A204.1 (cell line): ENCODE measurements around the gene RNF212.

Experiments used
- FAIRE-seq: peaks from 2 replicates; lab custom pipeline; 2012; peaks lifted over from hg19 to GRCh38; lab: Jason Lieb, UNC

Gene RNF212

DNA sequence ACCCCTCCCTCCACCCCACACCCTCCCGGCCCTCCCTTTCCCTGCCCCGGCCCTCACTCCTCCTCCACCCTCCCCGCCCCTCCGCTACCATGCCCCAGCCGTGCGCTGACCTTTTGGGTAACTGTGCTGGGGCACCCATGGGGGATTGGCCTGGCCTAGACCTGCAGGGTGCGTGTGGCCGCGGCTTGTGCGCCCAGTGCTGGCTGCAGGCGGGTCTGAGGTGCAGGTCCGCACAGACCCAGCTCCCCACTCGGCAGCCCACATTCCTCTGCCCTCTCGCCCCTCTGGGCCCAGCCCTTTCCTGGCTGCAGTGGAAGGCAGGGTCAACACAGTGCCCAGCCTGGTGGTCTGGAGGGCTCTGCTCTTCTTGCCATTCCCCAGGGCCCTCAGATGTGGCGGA is 77.3 kb downstream of the RNF212 start:
- FAIRE-seq = no peak

DNA sequence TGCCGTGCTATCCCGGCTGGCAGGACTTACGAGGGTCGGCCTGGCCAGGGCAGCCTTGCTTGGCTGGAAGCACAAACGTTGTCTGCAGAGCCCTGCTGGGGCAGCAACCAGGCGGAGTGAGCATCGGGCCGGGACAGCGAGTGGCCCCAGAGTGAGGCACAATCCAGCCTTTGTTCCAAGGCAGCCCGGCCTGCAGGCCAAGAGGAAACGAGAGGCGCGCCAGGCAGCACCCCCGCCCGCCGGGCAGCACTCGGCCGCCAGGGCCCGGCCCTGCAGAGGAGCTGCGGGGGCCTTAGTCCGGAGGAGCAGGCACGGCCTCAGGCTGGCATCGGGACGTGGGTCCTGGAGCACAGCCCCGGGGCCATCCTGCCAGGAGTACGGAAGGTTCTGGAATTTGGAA is 77.9 kb downstream of the RNF212 start:
- no peak for FAIRE-seq

DNA sequence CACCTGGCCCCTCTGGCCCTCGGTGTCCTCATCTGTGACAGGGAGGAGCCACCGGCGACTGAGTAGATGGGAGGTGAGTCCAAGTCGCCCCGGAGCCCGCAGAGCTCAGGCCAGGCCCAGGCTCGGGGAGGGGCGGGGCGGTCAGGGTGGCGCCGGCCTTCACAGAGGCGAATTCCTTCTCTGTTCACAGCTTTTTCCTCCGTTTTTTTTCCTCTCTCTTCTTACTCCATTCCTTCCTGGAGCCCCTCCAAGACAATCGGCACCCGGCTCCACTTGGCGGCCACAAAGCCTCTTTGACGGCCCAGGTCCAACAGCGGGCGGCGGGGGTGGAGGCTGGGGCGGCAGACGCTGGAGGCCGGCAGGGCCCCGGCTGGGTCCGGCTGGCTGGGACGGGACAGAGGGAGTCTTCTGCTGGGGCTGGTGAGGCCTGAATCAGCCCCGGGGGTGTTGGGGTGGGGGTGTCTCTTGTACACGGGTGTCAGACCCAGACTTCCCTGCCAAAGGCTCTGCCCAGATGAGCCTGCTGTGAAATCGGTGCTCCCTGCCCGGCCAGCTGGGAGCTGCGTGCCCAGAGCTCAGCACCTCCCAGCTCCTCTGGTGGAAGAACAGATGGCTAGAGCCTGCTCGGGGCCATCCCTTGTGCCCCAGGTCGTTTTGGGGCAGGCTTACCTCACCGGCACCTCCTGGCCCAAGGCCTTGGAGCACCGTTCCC is 79.4 kb downstream of the RNF212 start:
- FAIRE-seq = no peak

DNA sequence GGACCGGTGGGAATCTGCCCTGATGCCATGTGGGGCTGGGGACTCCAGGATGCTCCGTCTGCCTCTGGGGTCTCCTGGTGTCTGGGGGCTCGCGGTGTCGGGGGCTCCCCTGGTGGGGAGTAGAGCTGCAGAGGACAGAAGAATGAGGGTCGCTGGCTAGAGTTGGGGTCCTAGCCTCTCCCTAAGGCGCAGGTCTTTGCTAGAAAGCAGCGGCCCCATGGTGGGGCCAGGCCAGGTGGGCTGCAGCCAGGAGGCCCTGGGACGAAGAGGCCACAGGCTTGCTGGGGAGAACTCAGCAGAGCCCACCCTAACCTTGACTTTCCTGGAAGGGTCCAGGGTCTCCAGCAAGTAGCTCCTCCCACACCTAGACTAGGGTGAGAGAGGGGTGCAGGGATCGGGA is 80.5 kb downstream of the RNF212 start:
- no peak for FAIRE-seq

- FAIRE-seq = no peak
These were observed 81.2 kb downstream of the RNF212 start for GRCh38 chr4:1031956-1032795.

DNA sequence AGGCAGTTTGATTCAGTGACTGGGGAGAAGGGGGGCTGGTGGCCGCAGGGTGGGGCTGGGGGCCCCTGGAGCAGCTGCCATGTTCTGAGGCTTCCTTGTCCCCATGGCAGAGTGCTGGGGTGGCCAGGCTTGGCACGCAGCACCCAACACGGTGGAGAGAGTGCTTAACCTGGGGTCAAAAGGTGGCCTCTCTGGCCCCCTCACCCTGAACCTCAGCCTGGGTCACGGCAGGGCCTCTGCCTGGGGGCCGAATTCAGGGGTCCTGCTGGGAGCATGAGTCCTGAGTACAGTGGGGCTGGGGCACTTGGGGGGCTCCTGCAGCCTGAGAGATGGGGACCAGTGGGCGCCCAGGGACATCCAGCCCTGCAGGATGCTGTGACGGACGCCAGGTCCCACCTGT is 82.0 kb downstream of the RNF212 start:
- FAIRE-seq = no peak

GRCh38 chr4:1030559-1030958 is 82.8 kb downstream of the RNF212 start:
- no peak for FAIRE-seq

GRCh38 chr4:1030031-1030430 is 83.3 kb downstream of the RNF212 start:
- no peak for FAIRE-seq

DNA sequence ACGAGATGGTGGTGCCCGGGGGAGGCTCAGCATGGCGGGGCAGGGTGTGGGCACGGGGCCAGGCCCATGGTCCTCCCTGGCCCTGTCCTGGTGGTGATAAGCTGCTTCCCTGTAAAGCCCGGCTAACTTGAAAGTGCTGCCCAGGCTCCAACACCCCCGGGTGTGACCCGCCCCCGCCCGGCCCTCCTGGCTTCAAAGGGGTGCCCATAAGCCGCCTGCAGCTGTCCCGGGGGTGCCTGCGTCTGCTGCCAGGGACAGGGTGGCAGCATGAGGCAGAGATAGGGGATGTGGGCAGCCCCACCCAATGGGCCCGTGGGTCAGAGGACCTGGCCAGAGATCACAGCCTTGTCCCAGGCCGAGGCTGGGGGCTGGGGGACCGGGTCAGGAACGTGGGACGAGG is 83.8 kb downstream of the RNF212 start:
- no peak for FAIRE-seq

GRCh38 chr4:1028574-1029220 is 84.7 kb downstream of the RNF212 start:
- FAIRE-seq = no peak

DNA sequence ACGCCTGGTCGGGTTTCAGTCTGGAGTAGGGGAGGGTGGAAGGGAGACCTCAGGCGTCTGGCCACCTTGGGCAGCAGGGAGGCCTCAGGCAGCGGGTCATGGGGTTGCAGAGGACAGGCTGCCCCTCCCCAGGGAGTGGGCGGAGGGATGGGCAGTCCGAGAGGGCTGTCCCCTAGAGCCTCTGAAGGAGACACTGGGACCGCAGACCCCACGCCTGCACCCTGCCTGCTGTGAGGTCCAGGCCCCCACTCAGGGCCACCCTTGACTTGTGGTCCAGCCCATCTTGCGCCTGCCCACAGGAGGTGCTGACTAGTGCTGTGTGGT is 85.5 kb downstream of the RNF212 start:
- FAIRE-seq = no peak

DNA sequence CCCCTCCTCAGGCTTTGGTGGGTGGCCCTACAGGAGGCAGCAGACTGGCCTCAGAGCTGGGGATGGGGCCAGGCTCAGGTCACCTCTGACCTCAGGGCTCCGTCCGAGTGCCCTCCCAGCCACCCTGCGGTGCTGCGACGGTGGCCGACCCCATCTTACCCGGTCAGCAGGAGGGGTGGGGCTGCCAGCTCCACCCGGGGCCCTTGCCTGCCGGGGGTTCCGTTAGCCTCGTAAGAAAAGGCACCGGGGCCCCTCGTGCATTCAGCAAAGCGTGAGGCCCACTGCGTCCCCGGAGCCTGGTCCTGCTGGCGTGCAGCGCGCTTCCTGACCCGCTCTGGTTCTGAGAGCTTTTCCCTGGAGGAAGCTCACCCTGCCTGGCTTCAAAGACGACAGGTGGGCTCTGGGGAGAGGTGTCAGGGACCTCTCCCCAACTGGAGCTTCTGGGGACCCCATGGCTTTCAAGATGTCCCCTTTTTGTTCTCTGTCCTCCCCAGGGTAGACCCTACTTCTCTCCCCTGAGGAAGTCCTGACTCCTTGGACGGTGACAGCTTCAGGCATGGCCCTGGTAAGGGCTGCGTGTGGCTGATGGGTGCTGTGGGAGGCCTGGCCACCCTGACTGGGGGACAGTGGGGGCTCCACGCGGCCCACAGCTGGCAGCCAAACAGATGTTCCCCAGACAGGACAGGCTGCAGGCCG is 86.0 kb downstream of the RNF212 start:
- FAIRE-seq = no peak

GRCh38 chr4:1026115-1026514 is 87.2 kb downstream of the RNF212 start:
- FAIRE-seq = no peak

DNA sequence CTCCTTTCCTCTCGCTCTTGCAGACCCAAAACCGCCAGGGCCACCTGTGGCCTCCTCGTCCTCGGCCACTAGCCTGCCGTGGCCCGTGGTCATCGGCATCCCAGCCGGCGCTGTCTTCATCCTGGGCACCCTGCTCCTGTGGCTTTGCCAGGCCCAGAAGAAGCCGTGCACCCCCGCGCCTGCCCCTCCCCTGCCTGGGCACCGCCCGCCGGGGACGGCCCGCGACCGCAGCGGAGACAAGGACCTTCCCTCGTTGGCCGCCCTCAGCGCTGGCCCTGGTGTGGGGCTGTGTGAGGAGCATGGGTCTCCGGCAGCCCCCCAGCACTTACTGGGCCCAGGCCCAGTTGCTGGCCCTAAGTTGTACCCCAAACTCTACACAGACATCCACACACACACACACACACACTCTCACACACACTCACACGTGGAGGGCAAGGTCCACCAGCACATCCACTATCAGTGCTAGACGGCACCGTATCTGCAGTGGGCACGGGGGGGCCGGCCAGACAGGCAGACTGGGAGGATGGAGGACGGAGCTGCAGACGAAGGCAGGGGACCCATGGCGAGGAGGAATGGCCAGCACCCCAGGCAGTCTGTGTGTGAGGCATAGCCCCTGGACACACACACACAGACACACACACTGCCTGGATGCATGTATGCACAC is 88.3 kb downstream of the RNF212 start:
- no peak for FAIRE-seq

- no peak for FAIRE-seq
These were observed 89.2 kb downstream of the RNF212 start for GRCh38 chr4:1023895-1024740.

DNA sequence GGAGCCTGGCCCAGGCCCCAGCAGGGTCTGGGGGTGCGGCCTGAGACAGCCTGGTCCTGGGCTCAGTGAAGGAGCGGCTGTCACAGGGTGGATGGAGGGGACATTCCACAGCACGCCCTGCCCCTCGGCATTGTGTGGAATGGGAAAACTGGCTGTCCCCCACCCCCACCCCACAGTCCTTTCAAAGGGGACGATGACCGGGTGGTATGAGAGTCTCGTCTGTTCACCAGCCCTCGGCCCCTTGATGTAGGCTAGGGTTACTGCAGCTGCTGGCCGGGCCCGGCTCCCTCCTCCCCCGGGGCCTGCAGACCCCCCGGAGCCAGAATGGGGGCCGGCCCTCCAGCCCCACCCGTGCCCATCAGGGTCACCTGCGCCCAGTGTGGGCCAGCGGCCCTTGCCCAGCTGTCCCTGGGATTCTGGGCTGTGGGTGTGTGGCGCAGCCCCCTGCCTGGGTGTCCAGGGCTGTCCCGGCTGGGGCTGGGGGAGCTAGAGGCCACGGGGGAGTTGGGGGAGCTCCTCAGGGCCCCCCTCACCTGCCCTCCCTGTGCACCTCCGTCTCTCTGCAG is 90.2 kb downstream of the RNF212 start:
- FAIRE-seq = no peak

- no peak for FAIRE-seq
These were observed 90.7 kb downstream of the RNF212 start for GRCh38 chr4:1022739-1023066.

DNA sequence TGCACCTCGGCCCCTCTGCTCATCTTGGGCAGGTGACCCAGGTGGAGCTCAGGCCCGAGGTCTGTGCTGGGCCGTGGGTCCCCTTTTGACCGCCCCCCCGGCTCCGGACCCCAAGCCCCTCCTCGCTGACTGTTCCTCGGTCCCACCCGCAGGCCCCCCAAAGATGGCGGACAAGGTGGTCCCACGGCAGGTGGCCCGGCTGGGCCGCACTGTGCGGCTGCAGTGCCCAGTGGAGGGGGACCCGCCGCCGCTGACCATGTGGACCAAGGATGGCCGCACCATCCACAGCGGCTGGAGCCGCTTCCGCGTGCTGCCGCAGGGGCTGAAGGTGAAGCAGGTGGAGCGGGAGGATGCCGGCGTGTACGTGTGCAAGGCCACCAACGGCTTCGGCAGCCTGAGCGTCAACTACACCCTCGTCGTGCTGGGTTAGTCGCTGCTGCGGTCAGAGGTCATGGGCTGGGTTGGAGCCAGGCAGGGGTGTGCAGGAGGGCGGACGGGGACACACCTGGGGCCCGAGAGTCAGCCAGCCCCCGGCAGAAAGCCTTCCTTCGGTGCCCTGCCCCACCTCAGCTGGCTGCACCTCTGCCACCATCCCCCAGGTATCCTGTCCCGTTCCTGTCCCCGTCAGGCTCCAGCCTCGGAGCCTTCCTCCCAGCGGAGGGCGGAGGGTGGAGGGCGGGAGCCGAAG is 91.2 kb downstream of the RNF212 start:
- FAIRE-seq = no peak
